Tibial artery (tissue), 4 donors: ENCODE results near the gene KDSR.
"Not testable (repeated sequence)": the region's sequence is repeated elsewhere in the genome, so short reads cannot be mapped to it uniquely, and the experiment has no call there.

ENCODE experiments used
- DNase-seq, 2 donors: peaks; one replicate each; pipeline ENCODE4 v3.0.0-alpha.2; 2019
- H3K27ac ChIP-seq, 2 donors: fragments of 200-600 bp; sonication (generic) in 1 of 2; 1 replicate in 1 of 2; 2 replicates in 1 of 2; pipeline ENCODE4 v1.5.1; 2018 to 2019; ENCODE audit warnings: mild to moderate bottlenecking in 1 of 2
- H3K27me3 ChIP-seq, 2 donors: fragments of 200-600 bp; sonication (generic) in 1 of 2; one replicate each; pipeline versions ENCODE4 v1.5.1 to v1.6.0; 2016 to 2019
- H3K36me3 ChIP-seq, 3 donors: fragments of 200-600 bp; sonication (generic) in 2 of 3; one replicate each; pipeline ENCODE4 v1.5.1; 2016 to 2019; ENCODE audit warnings: mild to moderate bottlenecking in 2 of 3
- H3K4me1 ChIP-seq, 4 donors: fragments of 200-600 bp; sonication (generic) in 2 of 4; 1 replicate in 3 of 4; 2 replicates in 1 of 4; pipeline ENCODE4 v1.5.1; 2016 to 2019
- H3K4me3 ChIP-seq, 2 donors: fragments of 200-600 bp; sonication (generic) in 1 of 2; 1 replicate in 1 of 2; 2 replicates in 1 of 2; pipeline ENCODE4 v1.5.1; 2018 to 2019; ENCODE audit warnings: mild to moderate bottlenecking in 2 of 2
- H3K9me3 ChIP-seq, 3 donors: fragments of 200-600 bp; sonication (generic) in 1 of 3; one replicate each; pipeline ENCODE4 v1.5.1; 2016 to 2019
- intact Hi-C: fragments of 100-400 bp; cut with DNase I; formaldehyde crosslinking; loops from one replicate; pipeline ENCODE4 v1.15.0; 2023; ENCODE audit warnings: low total_unique reads
- TF ChIP-seq, protein P1 (sequence below), 2 experiments: fragments of 200-600 bp in 1 of 2; fragments of 450-650 bp in 1 of 2; IDR thresholded peaks; one replicate each; pipeline ENCODE4 v1.5.1; 2017 to 2019; ENCODE audit warnings: antibody characterized with exemption in 2 of 2, mild to moderate bottlenecking in 1 of 2, moderate library complexity in 1 of 2

KDSR gene

DNA sequence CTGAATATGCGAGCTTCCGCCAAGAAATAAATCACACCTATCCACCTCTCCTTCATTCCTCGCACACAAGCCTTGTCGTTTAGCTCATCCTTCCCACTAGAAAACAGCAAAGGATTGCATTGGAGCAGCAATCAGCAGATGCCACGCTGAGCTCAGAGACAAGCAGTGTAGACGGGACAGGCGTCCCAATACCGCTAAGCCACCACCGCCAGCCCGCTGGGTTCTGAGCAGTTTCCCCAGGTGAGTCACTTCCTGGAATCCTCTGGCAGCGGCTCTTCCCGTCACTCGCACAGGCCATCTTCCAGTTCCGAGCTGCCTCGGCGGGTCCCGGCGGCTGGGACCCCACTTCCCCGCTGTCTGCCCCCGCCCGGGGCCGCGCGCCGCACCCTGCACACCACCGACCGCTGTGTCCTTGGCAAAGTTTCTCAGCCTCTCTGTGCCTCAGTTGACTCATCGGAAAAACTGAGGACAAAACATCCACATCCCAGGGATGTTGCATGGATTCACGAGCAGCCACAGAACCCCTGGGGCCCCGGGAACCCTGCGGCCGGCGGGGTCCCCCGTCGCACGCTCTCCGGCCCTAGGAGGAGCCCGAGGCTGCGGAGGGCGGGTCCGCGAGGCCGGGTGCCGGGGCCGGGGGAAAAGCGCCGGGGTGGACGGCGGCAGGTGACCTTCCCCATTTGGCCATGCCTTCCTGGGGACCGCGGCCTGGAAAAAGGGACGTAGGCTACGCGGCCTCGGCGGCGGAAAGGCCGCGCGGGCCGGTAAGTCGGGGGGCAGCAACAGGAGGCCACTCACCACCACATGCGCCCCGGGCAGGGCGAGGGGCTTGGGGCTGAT is 573 bp downstream of the KDSR start:
- Histone ChIP-seq H3K36me3 (peaks cover 11 to 15% (median 11%) of the 10 kb centered on the region in 3 donors), H3K9me3 (no peaks in the 10 kb centered on the region), H3K4me1 (peaks cover 9 to 35% (median 21%) of the 10 kb centered on the region in 4 donors), H3K4me3 (peak overlapping the region; percentile 74 to 82), H3K27ac (peak overlapping the region; percentile 93 to 95), H3K27me3 (no peaks in the 10 kb centered on the region)
- intact Hi-C loops: loop anchor here (1.0 to 5.0 kb wide), 2 partner anchors 56 to 71 kb away; partner anchors contain the start of gene VPS4B
- DNase-seq: peak; percentile 56 to 79
- TF ChIP-seq, protein P1, sequence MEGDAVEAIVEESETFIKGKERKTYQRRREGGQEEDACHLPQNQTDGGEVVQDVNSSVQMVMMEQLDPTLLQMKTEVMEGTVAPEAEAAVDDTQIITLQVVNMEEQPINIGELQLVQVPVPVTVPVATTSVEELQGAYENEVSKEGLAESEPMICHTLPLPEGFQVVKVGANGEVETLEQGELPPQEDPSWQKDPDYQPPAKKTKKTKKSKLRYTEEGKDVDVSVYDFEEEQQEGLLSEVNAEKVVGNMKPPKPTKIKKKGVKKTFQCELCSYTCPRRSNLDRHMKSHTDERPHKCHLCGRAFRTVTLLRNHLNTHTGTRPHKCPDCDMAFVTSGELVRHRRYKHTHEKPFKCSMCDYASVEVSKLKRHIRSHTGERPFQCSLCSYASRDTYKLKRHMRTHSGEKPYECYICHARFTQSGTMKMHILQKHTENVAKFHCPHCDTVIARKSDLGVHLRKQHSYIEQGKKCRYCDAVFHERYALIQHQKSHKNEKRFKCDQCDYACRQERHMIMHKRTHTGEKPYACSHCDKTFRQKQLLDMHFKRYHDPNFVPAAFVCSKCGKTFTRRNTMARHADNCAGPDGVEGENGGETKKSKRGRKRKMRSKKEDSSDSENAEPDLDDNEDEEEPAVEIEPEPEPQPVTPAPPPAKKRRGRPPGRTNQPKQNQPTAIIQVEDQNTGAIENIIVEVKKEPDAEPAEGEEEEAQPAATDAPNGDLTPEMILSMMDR (IDR thresholded peaks at IDR 0.05): no peak

DNA sequence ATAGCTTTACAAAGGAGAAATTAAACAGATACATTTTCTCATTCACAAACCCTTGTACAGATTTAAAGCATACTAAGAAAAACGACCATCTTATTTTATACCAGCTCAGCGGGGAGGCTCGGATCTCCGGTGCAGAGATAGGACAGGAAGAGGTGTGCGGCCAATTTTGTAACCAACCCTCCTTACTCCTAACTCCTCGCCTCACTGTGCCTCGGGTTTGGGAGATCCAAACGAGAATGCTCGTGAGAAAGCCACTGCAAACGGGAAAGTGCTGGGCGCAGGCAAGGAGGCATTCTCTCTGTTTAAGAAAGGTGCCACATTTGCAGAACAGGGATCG is 1.2 kb downstream of the KDSR start:
- intact Hi-C loops: loop anchor here (1.0 to 5.0 kb wide), 2 partner anchors 56 to 71 kb away; partner anchors contain the start of gene VPS4B
- peak overlapping the region; percentile 74 to 82 for H3K4me3 ChIP-seq
- peaks cover 9 to 35% (median 21%) of the 10 kb centered on the region in 4 donors for H3K4me1 ChIP-seq
- H3K27ac ChIP-seq: peak overlapping the region; percentile 93 to 95
- peaks cover 15 to 18% (median 16%) of the 10 kb centered on the region in 3 donors for H3K36me3 ChIP-seq
- no peaks in the 10 kb centered on the region for H3K9me3 ChIP-seq
- TF ChIP-seq, protein P1 (IDR thresholded peaks at IDR 0.05): no peak
- H3K27me3 ChIP-seq: no peaks in the 10 kb centered on the region
- no peak for DNase-seq

DNA sequence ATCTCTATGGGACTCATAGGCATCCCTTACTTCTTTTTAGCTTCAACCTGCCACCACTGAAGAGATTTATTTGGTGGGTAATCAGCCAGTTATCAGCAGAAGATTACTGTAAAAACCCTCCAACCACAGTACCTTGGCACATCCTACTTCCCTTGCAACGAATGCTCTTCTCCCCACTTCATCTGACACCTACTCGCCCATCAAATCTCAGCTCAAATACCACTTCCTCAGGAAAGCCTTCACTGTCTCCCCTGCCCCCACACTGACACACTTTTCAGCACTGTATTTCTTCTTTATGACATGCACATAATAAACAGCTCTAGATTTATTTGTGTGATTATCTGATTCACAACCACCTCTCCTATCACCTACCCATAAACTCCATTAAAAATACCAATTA is 3.1 kb downstream of the KDSR start:
- H3K27me3 ChIP-seq: no peaks in the 10 kb centered on the region
- H3K9me3 ChIP-seq: no peaks in the 10 kb centered on the region
- no peak overlapping the region for H3K27ac ChIP-seq
- TF ChIP-seq, protein P1 (IDR thresholded peaks at IDR 0.05): no peak
- intact Hi-C loops: no loop called here
- H3K36me3 ChIP-seq: peaks cover 32 to 35% (median 33%) of the 10 kb centered on the region in 3 donors
- no peak overlapping the region for H3K4me3 ChIP-seq
- H3K4me1 ChIP-seq: peaks cover 9 to 33% (median 21%) of the 10 kb centered on the region in 4 donors
- DNase-seq: no peak

DNA sequence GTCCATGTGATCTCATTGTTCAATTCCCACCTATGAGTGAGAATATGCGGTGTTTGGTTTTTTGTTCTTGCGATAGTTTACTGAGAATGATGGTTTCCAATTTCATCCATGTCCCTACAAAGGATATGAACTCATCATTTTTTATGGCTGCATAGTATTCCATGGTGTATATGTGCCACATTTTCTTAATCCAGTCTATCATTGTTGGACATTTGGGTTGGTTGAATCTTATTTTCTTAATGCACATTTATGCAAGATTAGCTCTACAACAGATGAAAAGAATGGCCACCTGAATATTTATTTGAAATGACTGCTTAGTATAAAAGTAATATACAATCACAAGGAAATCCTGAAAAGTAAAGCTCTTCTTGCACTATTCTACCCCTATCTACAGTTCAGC is 3.6 kb downstream of the KDSR start:
- H3K9me3 ChIP-seq, H3K4me3 ChIP-seq, DNase-seq, H3K27me3 ChIP-seq, H3K27ac ChIP-seq, intact Hi-C loops: not testable (repeated sequence)
- H3K36me3 ChIP-seq: peaks cover 33 to 38% (median 38%) of the 10 kb centered on the region in 3 donors
- H3K4me1 ChIP-seq: peaks cover 9 to 28% (median 20%) of the 10 kb centered on the region in 4 donors

DNA sequence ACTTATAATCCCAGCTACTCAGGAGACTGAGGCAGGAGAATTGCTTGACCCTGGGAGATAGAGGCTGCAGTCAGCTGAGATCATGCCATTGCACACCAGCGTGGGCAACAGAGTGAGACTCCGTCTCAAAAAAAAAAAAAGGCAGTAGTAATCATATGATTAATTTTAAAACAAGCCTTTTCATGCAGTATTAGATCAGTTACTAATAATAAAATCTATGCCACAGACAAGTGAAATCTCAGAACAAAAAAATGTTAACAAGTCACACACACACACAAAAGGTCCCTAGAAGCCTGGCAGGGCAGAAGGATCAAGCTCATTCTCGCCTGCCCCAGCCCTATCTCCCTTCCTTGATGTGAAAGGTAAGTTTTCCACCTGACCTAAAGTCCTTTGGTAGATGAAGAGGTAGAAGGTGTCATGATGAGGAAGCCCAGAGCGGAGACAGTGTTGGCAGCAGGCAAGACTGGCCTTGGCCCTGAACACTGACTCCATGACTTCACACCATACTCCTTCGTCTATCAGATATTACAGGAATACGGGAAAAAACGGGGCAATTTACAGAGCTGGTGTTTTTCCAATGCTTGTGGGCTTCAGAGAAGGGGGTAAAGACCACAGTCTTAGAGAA is 10.6 kb downstream of the KDSR start:
- intact Hi-C loops: no loop called here
- H3K4me3 ChIP-seq: no peak overlapping the region
- no peaks in the 10 kb centered on the region for H3K9me3 ChIP-seq
- peaks cover 0 to 16% (median 0%) of the 10 kb centered on the region in 4 donors for H3K4me1 ChIP-seq
- no peak for DNase-seq
- no peaks in the 10 kb centered on the region for H3K27me3 ChIP-seq
- peaks cover 77 to 91% (median 86%) of the 10 kb centered on the region in 3 donors for H3K36me3 ChIP-seq
- TF ChIP-seq, protein P1 (IDR thresholded peaks at IDR 0.05): no peak
- peak overlapping the region in 1 of 2 donors; percentile 63 for H3K27ac ChIP-seq

DNA sequence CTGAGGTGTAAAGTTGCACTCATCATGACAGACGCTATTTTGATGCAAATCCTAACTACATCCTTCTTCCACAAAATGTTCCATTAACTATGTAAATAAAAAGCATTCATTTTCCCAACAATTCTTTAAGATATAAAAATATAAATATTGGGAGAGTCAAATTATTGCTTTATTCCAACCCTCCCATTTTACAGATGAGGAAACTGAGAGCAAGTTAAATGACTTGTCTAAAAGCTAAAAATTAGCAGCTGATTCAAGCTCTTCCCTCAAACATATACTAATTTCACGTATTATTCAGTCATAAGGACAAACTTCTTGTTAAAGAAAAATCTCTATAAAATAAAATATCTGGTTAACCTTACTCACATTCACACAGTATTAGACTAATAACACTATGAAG is 16.8 kb downstream of the KDSR start:
- TF ChIP-seq, protein P1 (IDR thresholded peaks at IDR 0.05): no peak
- no peak overlapping the region for H3K4me3 ChIP-seq
- H3K27me3 ChIP-seq: no peaks in the 10 kb centered on the region
- no peak for DNase-seq
- no peaks in the 10 kb centered on the region for H3K9me3 ChIP-seq
- intact Hi-C loops: no loop called here
- peaks cover 0 to 15% (median 7%) of the 10 kb centered on the region in 4 donors for H3K4me1 ChIP-seq
- H3K27ac ChIP-seq: no peak overlapping the region
- peaks cover 64 to 99% (median 79%) of the 10 kb centered on the region in 3 donors for H3K36me3 ChIP-seq
